IPS DF 19.7 (cell line): ENCODE data around the gene SAMD8.
"Not testable (repeated sequence)": the region's sequence is repeated elsewhere in the genome, so short reads cannot be mapped to it uniquely, and the experiment has no call there.

ENCODE experiments used
- DNase-seq: peaks from one replicate; pipeline ENCODE4 v3.0.0-alpha.2; 2013; ENCODE audit warnings: low read depth, low spot score

Gene SAMD8

GRCh38 chr10:75106891-75107290, 4.6 kb upstream of the SAMD8 start:
- not testable (repeated sequence) for DNase-seq

GRCh38 chr10:75107756-75108683, 3.4 kb upstream of the SAMD8 start:
- no peak for DNase-seq

GRCh38 chr10:75108684-75109458, 2.6 kb upstream of the SAMD8 start:
- no peak for DNase-seq

GRCh38 chr10:75109459-75109778, 2.0 kb upstream of the SAMD8 start:
- no peak for DNase-seq

- no peak for DNase-seq
Measured at GRCh38 chr10:75110006-75110632, 1.3 kb upstream of the SAMD8 start.

- no peak for DNase-seq
Measured at GRCh38 chr10:75111907-75112679, 637 bp downstream of the SAMD8 start.

GRCh38 chr10:75115137-75115536, 3.7 kb downstream of the SAMD8 start:
- DNase-seq = no peak

- not testable (repeated sequence) for DNase-seq
Measured at GRCh38 chr10:75116941-75117775, 5.7 kb downstream of the SAMD8 start.

- DNase-seq = no peak
Measured at GRCh38 chr10:75117995-75118394, 6.5 kb downstream of the SAMD8 start.

- not testable (repeated sequence) for DNase-seq
Measured at GRCh38 chr10:75119444-75120066, 8.1 kb downstream of the SAMD8 start.

GRCh38 chr10:75121322-75121721, 9.9 kb downstream of the SAMD8 start:
- no peak for DNase-seq

- no peak for DNase-seq
Measured at GRCh38 chr10:75122505-75122904, 11.0 kb downstream of the SAMD8 start.

- DNase-seq = no peak
Measured at GRCh38 chr10:75123088-75123682, 11.7 kb downstream of the SAMD8 start.

- DNase-seq = no peak
Measured at GRCh38 chr10:75126277-75126676, 14.8 kb downstream of the SAMD8 start.

- DNase-seq = no peak
Measured at GRCh38 chr10:75127471-75127870, 16.0 kb downstream of the SAMD8 start.

GRCh38 chr10:75128985-75129384, 17.5 kb downstream of the SAMD8 start:
- not testable (repeated sequence) for DNase-seq

- DNase-seq = no peak
Measured at GRCh38 chr10:75129537-75129936, 18.1 kb downstream of the SAMD8 start.

GRCh38 chr10:75133701-75134100, 22.2 kb downstream of the SAMD8 start:
- not testable (repeated sequence) for DNase-seq

- DNase-seq = no peak
Measured at GRCh38 chr10:75136346-75136745, 24.9 kb downstream of the SAMD8 start.
